ENCODE results near the gene AUTS2.
A peak's percentile ranks its signal among the peaks of the same experiment; 100 is the strongest.

Gene AUTS2

DNA sequence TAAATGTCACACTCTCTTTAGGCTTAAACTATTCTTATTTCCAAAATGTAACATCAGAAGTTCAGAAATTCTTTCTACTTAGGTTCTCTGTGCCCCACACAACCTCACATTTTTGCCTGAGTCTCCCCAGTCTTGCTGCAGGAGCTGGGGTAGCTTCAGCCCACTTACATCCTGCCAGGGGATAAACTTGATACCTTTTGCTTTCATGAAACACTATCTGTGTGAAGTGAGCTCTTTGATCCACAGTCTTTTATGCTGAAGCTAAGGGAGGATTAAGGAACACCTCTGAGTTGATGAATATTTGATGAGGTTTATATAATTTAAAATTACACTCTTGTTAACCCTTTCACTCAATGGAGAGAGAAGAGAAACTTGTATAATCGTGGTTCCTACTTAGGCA lies 341.0 kb downstream of the AUTS2 start:
- DNase-seq (ENCODE audit: low spot score), result no peak

DNA sequence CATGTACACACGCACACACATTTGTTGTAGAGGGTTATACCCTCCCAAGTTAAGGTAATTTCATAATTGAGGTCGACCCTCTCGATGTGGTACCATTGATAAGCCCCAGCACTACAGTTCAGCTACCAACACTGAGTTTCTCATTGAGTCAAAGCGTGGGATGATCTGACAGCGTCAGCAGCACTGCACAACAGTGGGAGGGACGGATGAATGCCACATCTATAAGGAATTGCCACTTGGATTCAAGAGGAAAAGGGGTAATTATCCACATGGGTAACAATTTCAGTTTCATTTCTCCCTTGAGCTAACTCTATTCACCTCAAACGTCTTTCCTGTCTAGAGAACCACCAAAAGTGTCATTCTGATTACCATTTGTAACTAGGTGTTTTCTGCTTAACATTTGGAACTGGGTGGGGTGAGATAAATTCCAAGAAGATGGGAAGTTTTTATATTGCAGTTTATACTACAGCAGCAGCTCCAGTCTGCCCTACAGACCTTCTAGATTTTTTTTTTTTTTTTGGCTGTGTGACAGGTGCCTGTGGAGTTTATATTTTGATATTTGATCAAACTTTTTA lies 342.9 kb downstream of the AUTS2 start:
- no peak for DNase-seq (ENCODE audit: low spot score)

DNA sequence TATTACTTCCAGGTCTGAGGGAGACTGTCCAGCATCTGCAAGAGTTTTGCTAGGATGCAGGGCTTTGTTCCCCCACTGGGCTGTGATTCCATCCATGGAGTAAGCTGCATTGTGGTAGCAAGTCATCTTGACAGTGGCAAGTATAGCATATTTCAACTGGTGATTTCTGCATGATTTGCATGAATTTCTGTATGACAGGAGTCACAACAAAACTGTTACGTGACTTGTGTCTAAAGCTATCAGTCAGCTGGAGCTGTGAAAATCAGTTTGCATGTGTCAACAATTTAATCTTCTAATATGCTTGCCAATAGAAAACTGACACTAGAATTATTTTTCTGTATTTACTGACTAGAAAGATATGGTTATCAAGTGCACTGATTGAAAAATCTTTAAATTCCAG lies 344.3 kb downstream of the AUTS2 start:
- no peak for DNase-seq (ENCODE audit: low spot score)

DNA sequence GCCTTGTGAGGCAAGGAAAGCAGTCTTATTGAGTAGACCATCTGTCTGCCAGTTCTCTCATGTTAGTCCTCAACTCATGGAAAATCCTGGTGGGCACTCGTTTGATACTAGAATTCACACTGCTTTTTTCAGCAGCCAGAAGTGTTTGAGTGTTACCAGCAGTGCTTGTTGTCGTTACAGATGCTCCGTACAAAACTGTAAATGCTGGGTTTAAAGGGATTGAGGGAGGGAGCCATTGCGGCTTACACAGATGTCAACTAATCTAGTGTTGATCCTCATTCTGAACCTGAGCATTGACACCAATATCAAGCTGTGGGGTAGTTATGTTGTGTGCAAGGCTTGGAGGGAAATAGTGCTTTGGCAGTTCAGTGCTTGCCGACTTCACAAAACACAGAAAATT lies 348.6 kb downstream of the AUTS2 start:
- DNase-seq (ENCODE audit: low spot score), result peak; percentile 63

DNA sequence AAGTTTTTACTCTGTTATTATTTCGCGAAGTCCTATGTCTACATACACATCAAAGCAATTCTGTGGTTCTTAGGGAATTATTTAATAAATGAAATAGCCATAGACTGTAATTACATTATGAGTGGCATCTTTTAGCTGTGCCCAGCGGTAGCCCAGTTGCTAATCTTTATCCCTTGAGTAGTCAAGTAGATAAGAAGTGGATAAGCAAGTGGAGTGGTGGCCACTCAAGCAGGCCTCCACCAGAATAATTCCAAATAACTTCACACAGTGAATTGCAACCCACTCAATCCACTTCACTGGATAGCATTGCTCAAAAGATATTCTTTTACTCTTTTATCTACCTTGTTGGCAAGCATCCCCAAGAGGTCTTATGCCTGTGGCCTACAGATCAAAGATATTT lies 349.7 kb downstream of the AUTS2 start:
- no peak for DNase-seq (ENCODE audit: low spot score)

DNA sequence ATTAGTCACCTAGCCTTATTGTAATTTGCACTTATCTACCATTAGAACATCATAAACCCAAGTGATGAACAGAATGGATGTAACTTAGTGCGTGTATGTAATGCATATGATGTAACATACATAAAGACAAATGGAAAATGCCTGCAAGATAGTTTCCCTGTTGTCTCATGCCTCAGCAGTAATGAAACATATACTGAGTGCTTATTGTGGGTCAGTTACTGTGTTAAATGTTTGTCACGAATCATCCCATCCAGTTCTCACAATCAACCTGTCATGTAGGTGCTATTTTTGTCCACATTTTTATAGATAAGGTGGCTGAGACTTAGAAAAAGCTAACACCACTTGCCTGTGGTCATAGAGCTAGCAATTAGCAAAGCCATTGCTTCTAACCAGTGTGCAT lies 350.8 kb downstream of the AUTS2 start:
- DNase-seq (ENCODE audit: low spot score), result no peak

DNA sequence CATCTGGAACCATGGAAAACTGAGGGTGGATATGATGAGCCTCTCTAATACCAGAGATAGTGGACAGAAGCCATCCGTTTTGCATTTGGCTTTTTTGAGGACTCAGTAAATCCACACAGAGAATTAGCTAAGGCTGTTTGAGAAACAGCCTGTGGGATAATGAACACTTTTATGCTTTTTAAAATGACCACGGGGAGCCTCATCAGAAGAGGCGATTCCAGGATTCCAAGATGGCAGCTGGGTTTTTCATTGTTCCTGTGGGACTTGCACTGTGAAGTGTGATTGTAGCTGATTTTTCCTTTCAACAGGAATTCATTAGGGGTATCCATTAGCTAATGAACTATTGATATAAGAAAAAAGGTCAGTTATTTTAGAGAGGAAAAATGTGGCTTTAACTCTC lies 353.2 kb downstream of the AUTS2 start:
- no peak for DNase-seq (ENCODE audit: low spot score)

DNA sequence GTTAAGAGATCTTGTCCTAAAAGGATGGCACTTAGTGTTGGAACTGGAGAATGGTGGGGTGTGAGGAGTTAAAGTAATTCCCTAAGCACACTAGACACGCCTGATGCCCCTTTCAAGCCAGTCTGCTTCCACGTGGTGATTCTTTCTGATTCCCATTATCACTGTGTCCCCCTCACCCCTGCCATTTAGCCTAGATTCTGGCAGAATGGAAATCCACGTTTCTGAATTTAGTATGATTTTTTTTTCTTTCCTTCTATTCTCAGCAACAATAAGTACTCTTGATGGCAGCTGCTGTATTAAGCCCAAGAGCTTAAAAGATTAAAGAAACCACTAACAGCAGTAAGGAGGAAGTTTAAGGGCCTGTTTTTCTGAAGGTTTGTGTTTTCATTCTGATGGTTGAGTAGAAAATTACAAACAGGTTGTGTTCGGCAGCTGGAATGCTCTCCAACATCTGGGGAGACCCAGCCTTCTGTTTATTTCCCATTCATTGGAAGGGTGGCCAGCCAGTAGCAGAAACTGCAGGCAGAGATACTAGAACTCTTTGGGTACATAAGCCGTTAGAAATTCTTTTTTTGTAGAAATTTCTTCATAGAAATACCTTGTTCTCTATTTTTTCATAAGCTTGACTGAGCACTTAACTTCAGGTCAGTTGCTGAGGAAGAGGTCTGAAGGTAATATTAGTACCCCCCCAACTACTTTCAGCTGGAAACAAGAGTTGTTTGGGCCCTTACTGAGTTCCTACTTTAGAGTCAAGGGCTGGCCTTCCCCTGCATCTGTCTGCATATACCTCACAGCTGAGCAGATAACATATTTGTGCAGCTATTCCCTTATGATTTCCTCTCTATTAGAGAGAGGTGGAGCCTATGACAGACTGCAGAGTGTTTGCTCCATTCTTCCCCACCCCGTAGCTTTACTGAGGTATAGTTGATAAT lies 355.1 kb downstream of the AUTS2 start:
- DNase-seq (ENCODE audit: low spot score), result peak; percentile 54

DNA sequence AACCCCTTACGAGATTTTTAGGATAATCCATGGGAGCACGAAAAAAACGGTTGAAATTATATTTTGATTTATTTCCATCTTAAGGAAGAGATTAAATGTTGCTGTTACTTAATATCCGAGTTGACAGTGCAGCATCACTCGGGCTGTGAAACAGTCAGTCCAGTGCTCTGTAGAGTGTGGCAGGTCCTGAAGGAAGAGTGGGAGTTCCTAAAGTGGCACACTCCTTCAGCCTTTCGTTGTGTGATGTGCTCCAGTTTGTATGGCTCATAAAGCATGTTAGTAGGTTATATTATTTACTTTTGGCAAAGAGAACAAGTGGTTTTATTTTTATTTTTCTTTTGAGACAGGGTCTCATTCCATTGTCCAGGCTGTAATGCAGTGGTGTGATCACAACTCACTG lies 358.3 kb downstream of the AUTS2 start:
- no peak for DNase-seq (ENCODE audit: low spot score)

DNA sequence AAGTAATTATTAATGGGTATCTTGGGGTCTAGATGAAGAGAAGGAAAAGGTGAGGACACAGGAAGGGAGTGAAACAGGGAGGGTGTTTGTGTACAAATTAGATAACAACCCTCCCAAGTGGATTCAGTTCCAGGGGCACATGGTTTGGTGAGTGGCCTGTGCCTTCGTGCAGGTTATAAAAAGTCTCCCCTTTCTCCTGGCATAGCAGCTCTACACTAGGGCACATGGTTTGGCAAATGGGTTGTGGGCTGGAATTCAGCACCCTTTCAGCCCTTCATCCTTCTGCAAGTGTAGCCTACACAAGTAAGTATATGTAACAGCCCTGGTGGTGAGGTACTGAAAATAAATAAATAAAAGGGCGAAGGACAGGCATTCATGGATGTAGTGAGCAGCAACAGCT lies 359.4 kb downstream of the AUTS2 start:
- DNase-seq (ENCODE audit: low spot score), result no peak

DNA sequence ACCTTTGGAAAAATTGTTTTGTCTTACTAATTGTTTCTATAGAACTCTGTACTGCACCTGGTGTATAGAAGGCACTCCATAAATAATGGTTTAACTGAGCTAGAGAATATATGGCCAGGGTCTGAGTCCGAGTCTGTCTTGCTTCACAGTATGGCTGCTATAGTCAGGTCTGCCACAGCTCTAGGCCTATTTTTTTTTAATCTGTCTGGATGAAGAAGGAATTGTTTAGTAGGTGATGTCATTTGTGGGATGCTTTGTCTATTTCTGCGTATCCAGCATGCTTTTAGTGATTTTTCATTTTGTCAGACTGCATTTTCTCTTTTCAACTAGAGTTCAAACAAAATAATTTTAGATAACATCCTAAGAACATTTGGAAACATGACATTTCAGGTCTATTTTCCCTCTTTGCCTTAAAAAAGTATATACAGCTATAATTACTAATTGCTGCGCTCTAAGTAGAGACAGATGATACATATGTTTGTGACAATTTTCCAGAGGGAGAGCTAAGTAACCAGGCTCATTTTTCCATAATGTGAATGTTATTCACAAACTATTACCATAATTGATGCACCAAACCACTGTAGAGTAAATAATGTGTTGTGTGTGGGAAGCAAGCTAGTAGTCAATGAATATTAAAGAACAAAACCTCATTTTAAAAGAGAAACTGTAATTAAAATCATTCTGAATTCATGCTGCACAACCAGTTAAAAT lies 361.7 kb downstream of the AUTS2 start:
- no peak for DNase-seq (ENCODE audit: low spot score)

DNA sequence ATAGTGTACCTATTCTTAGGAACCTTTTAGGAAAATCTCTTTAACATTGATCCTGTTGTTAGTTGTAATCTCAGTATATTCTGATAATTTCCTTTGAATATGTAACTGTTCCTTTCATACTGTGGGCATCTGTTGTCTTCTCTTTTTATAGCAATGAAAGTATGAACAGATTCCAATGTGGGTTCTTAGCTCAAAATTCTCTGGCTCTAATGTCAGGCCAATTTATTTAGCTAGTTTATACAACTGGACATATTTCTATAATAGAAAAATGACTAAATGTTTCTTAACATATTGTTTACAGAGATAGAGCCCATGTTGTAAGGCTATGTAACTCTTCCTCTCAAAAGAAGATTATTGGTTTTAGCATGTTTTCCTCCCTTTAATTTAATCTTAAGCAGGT lies 363.2 kb downstream of the AUTS2 start:
- DNase-seq (ENCODE audit: low spot score), result no peak

DNA sequence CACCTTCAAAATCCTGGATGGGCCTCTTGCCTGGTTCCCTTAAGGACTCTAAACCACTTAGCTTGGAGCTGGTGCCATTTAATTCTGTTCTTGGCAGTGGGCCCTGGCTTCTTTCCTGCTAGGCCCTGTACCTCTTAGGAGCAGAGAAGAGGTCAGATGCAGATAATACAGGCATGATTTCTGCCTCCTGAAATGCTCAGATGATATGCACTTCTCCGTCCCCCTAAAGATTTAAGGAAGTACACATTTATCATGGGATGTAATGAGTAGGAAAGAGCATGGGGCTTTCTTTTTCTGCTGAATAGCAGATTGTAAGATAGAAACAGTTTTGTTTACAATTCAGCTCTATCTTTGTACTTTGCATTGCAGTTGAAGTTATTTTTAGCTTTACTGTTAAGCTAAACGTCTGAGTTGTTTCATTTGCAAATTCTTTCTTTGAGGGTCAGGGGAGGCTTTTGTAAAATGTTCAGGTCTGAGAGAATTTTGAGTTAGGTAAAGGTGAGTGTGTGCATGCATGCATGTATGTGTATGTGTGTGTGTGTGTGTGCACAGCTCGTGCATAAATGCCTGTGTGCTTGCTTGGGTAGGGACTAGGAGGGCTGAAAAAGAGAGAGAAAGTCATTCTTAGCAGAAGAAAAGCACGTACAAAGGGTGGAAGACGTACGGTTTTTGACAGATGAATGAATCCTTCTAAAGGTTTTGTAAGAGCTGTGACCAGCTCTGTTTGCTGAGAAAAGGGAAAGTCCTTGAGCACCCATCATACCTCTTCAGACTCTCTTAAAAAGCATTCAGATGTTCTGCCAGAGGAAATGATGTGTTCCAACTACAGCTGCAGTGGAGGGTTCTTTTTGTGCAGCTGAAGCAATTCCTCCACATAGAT lies 364.2 kb downstream of the AUTS2 start:
- peak; percentile 71 for DNase-seq (ENCODE audit: low spot score)

DNA sequence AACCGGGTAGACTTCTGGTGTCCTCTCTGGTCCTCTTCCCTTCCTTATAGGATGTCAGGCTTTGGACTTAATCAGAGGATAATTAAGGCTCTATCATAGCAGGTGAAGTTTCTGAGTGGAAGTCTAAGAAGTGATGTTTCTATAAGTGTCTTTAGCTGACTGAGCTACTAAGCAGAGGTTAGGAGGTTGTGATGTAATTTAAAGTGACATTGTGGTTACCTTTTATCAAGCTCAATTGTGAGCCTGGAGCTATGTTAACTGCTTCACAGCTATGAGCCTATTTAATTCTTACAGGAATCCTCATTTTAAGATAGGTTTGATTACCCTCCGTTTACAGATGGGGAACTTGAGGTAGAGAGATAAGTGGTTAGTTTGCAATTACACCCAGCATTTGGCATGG lies 365.1 kb downstream of the AUTS2 start:
- DNase-seq (ENCODE audit: low spot score), result no peak

DNA sequence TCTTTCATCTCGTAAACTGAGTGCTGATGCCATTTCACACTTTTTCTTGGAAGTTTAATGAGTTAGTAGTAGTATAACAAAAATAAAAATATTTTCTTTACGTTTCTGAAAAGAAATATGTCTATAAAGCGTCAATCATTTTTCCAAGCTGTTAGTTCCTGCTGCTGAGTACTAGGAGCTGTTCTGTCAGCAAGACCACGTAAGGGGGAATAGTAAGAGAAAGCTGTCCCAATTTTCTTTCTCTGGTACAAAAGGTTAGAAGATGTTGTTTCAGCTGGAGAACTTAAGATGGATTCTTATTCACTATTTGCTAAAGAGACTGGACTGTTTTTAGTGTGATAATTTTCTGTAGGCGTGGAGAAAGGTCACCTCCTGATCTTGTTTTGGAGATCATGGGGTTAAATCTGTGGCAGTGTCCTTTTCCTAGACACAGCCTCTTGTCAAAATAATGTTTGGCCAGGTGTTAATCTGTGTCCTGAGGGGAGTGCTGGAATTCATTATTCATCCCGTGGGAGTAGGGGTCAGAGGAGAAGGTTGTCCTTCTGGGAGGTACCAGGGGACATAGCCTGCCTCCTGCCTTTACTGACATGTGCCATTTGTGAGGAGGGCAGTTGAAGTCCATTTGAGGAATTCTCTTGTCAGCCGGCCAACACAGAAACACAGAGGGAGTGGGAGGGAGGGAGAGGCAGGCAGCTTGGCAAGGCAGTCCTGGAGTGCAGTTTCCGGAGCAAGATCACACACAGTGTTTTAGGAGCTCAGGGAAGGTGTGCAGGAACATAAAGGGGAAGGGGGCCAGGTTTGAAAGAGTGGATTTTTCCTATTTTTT lies 368.7 kb downstream of the AUTS2 start:
- DNase-seq (ENCODE audit: low spot score), result no peak

DNA sequence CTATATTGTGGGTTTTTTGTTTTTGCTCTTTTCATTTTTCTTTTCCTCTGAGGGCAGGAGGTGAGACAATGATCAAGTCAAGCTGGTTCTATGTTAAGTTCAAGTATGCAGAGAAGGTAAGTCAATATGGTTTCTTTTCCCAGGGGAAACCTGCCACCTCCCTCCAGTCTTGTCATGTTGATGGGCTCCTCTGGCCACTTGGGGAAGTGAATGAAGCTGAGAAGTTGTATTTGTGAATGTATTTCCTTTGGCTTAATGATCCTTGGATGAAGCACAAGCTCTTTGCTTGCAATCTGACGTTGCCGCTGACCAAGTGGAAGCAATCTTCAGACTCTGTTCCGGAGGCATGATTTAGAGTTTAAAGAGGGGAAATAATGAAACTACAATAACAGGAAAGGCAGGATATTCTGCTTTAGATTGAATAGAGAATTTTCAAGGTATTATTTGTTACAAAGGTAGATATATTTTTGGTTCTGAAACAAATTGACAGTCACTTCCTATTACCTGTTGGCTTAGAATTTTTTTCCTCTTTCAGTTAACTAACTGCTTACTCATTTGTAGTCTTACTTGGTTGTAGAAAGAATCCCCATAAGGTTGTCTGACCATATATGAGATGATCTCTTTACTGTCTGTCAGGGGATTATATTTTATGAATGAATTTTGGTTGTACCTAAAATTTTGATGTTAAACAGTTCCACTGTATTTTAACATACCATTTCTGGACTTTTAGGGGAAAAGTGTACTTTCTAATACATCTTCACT lies 369.6 kb downstream of the AUTS2 start:
- DNase-seq (ENCODE audit: low spot score), result no peak

DNA sequence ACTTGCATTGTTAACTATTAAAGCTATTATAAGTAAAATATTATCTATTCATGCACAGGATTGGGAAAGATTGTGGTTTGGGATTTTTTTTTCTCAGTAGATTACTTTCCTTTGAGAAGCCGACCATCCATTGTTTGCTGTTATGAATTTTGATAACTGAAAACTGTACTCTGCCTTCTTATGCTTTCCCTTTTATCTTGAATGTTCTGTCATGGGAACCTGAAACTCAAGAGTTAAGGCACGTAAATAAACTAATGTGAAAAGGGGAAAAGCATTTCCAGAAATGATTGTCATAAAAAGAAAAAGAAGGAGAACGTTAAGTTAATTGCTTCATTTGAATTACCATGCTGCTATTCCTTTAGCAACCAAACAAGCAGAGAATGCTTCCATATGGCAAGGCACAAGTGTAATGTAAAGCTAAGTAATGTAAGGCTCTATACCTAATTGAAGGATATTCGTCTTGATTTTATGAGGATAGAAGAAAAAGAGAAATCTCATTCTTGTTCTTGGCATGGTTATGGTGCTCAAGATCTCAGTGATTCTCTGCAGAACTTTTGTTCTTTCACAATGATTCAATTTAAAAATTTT lies 370.8 kb downstream of the AUTS2 start:
- no peak for DNase-seq (ENCODE audit: low spot score)

DNA sequence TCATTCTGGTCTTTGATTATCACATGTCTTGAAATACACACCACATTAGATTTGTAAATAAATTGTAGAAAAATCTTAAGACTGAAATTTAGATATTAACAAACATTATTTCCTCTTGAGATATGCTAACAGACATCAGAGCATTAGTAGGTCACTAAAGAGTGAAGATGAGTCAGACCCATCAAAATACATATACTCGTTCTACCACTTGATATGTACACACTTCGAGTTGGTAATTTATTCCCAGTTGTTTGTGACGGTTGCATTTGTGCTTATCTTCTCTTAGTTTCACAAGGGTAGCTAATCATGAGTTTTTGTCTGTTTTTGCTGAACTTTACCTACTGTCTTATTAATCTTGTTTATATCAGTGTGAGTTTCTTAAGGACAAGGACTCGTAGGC lies 383.4 kb downstream of the AUTS2 start:
- DNase-seq (ENCODE audit: low spot score), result no peak

DNA sequence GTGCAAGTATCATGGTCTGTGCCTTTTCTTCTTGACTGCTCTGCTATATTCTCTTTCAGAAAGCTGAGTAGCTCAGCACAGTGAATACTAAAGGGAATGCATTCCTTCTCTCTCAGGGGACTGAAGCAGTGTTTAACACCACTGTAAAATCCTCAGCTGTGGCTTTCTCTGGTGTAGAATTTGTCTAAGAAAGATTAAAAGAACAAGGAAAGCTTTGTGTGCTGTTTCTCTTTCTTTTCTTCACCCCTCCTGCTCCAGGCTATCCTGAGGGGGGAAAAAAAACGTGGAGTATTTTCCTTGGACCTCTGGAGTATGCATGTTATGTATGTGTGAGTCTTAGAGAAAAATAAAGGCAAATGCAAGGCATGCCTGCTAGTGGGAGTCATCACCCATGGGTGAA lies 383.9 kb downstream of the AUTS2 start:
- no peak for DNase-seq (ENCODE audit: low spot score)

DNA sequence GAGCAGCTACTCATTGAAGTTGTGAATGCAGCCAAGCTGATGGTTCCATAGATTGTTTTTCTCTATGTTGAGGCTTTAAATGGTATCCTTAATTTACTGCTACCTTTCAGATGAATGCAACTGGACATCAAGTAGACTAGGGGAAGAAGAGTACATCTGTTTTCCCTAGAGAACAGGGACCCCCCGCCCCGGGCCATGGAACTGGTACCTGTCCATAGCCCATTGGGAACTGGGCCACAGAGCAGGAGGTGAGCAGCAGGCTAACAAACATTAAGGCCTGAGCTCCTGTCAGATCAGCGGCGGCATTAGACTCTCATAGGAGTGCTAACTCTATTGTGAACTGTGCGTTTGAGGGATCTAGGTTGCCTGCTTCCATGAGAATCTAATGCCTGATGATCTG lies 391.3 kb downstream of the AUTS2 start:
- DNase-seq (ENCODE audit: low spot score), result no peak

All from D341Med (cell line).